ENCODE measurements around the gene CCDC60.

- TF ChIP-seq CTCF (IDR thresholded peaks at IDR 0.05) (no peak), POLR2A (IDR thresholded peaks at IDR 0.05) (no peak)
Observed at GRCh38 chr12:119378903-119379302, 44.4 kb downstream of the CCDC60 start.
